ENCODE results near the gene TXNL4A.

The TXNL4A gene

DNA sequence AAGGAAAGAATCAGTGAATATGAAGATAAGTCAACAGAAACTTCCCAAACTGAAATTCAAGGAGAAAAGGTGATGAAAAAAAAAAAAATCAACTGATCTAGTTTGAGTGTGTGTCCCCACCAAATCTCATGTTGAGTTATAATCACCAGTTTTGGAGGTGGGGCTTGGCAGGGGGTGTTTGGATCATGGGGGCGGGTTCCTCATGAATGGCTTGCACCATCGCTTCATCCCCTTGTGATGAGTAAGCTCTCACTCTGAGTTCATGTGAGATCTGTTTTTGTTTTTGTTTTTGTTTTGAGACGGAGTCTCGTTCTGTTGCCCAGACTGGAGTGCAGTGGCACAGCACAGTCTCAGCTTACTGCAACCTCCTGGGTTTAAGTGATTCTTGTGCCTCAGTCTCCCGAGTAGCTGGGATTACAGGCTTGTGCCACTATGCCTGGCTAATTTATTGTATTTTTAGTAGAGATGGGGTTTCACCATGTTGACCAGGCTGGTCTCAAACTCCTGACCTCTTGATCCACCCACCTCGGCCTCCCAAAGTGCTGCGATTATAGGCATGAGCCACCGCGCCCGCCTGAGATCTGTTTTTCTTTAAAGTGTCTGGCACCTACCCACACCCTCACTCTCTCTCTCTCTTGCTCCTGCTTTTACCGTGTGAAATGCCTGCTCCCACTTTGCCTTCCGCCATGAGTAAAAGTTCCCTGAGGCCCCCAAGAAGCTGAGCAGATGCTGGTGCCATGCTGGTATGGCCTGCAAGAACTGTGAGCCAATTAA lies 32.9 kb downstream of the TXNL4A start:
- H3K4me1 ChIP-seq (ENCODE audit: control insufficient read depth, insufficient read depth, low read length, poor library complexity, severe bottlenecking), result peaks cover 8% of the 10 kb centered on the region
- no peaks in the 10 kb centered on the region for H3K36me3 ChIP-seq (ENCODE audit: control insufficient read depth, insufficient read depth, low read length)
- 91 to 92% methylated on average over 9 to 11 of the region's 12 CpGs for WGBS, 2 experiments (ENCODE audit: insufficient coverage in 2 of 2)
- no peak overlapping the region for H3K4me3 ChIP-seq (ENCODE audit: extremely low read depth, insufficient read depth, low read length, poor library complexity, severe bottlenecking)
- H3K27ac ChIP-seq (ENCODE audit: low read depth, low read length, severe bottlenecking), result no peak overlapping the region
- H3K9me3 ChIP-seq (ENCODE audit: control insufficient read depth, low read length), result no peaks in the 10 kb centered on the region

DNA sequence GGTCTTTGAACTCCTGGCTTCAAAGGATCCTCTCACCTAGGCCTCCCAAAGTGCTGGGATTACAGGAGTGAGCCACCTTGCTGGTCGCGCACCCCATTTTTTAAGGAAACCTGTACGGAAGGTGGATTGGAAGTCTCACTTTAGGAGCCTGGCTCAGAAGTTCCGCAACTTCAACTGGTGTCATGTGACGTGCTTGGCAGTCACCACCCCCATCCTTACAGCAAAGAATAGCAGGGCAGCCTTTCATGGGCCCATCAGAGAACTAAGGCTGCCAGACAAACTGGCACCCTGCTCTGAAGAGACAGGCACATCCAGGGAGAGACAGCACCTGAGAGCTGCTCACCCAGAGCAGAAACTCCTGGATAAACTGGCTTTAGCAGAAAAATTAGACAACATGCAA lies 33.6 kb downstream of the TXNL4A start:
- Histone ChIP-seq H3K36me3 (ENCODE audit: control insufficient read depth, insufficient read depth, low read length) (peaks cover 2% of the 10 kb centered on the region), H3K9me3 (ENCODE audit: control insufficient read depth, low read length) (no peaks in the 10 kb centered on the region), H3K4me1 (ENCODE audit: control insufficient read depth, insufficient read depth, low read length, poor library complexity, severe bottlenecking) (peaks cover 2% of the 10 kb centered on the region), H3K4me3 (ENCODE audit: extremely low read depth, insufficient read depth, low read length, poor library complexity, severe bottlenecking) (no peak overlapping the region), H3K27ac (ENCODE audit: low read depth, low read length, severe bottlenecking) (no peak overlapping the region)
- 94 to 95% methylated on average over 3 to 4 of the region's 5 CpGs for WGBS, 2 experiments (ENCODE audit: insufficient coverage in 2 of 2)

DNA sequence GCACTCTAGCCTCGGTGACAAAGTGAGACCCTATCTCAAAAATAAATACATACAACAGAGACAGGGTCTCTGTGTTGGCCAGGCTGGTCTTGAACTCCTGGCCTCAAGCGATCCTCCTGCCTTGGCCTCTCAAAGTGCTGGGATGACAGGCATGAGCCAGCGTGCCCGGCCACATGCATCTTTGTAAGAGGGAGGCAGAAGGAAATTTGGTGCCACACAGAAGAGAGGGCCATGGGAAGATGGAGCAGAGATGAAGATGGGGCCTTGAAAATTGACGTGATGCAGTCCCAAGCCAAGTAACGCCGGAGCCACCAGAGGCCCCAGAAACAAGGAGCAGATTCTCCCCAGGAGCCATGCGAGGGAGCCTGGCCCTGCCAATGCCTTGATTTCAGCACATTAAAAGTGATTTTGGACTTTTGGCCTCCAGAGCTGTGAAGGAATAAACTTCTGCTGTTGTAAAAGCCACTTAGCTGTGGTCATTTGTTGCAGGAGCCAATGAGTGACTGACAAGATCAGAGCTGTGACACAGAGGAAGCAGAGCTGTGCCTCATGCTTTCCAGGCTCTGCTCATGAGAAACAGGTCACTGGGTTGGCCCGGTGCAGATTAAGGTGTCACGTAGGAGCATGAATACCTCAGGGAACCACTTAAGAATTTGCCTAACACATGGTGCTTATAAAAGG lies 34.3 kb downstream of the TXNL4A start:
- Histone ChIP-seq H3K27ac (ENCODE audit: low read depth, low read length, severe bottlenecking) (no peak overlapping the region), H3K36me3 (ENCODE audit: control insufficient read depth, insufficient read depth, low read length) (peaks cover 9% of the 10 kb centered on the region), H3K4me1 (ENCODE audit: control insufficient read depth, insufficient read depth, low read length, poor library complexity, severe bottlenecking) (peaks cover 2% of the 10 kb centered on the region), H3K9me3 (ENCODE audit: control insufficient read depth, low read length) (no peaks in the 10 kb centered on the region), H3K4me3 (ENCODE audit: extremely low read depth, insufficient read depth, low read length, poor library complexity, severe bottlenecking) (no peak overlapping the region)
- WGBS, 2 experiments (ENCODE audit: insufficient coverage in 2 of 2), result 94 to 96% methylated on average over 6 to 8 of the region's 10 CpGs

DNA sequence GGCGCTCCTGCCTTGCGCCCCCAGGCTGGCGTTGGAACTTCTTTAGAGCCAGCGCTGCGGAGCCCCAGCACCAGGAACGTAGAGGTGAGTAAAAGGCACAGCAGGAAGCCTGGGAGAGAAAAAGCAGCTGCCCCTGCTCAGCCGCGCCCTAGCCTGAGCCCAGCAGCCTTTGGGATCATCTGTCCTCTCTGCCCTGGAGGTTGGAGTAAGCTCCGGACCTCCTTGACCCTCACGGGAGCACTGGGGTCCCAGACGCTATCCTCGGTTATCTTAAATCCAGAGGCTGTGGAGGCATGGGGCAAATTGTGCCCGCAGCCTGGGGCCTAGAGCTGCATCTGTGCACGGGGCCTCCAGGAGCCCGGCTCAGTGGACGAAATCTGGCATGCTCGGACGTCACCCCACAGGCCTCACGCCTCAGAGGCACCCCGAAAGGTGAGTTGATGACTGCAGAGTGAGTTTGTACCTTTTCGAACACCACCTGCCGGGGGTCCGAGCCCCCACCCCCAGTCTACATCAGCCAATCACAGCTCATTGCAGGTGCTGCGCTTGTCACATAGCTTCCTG lies 35.3 kb downstream of the TXNL4A start:
- H3K9me3 ChIP-seq (ENCODE audit: control insufficient read depth, low read length), result no peaks in the 10 kb centered on the region

DNA sequence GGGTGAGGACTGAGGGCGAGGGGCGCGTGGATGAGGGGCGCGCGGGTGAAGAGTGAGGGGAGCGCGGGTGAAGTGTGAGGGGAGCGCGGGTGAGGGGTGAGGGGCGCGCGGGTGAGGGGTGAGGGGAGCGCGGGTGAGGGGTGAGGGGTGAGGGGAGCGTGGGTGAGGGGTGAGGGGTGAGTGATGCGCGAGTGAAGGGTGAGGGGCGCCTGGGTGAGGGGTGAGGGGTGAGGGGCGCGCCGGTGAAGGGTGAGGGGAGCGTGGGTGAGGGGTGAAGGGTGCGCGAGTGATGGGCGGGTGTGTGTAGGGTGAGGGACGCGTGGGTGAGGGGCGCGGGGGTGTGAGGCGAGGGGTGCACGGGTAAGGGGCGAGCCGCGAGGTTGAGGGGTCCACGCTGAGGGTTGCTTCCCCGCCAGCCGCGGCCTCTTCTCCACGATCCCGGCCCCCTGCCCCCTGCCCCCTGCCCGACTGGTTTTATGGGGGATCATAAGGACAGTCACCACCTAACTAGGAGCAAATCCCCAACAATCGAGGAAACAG lies 35.8 kb downstream of the TXNL4A start:
- peaks cover 7% of the 10 kb centered on the region for H3K4me1 ChIP-seq (ENCODE audit: control insufficient read depth, insufficient read depth, low read length, poor library complexity, severe bottlenecking)
- H3K9me3 ChIP-seq (ENCODE audit: control insufficient read depth, low read length), result no peaks in the 10 kb centered on the region
- H3K27ac ChIP-seq (ENCODE audit: low read depth, low read length, severe bottlenecking), result no peak overlapping the region
- peak overlapping the region; percentile 82 for H3K4me3 ChIP-seq (ENCODE audit: extremely low read depth, insufficient read depth, low read length, poor library complexity, severe bottlenecking)
- peaks cover 16% of the 10 kb centered on the region for H3K36me3 ChIP-seq (ENCODE audit: control insufficient read depth, insufficient read depth, low read length)
- whole genome bisulfite sequencing, 2 experiments (ENCODE audit: insufficient coverage in 2 of 2), result 11 to 28% methylated on average over 5 to 18 of the region's 43 CpGs

More for the DNA sequence above, 35.3 kb downstream of the TXNL4A start:
- no peak overlapping the region for H3K27ac ChIP-seq (ENCODE audit: low read depth, low read length, severe bottlenecking)
- H3K36me3 ChIP-seq (ENCODE audit: control insufficient read depth, insufficient read depth, low read length), result peaks cover 16% of the 10 kb centered on the region
- H3K4me3 ChIP-seq (ENCODE audit: extremely low read depth, insufficient read depth, low read length, poor library complexity, severe bottlenecking), result peak overlapping the region; percentile 82
- WGBS, 2 experiments (ENCODE audit: insufficient coverage in 2 of 2), result 41 to 50% methylated on average over 23 to 24 of the region's 24 CpGs
- peaks cover 7% of the 10 kb centered on the region for H3K4me1 ChIP-seq (ENCODE audit: control insufficient read depth, insufficient read depth, low read length, poor library complexity, severe bottlenecking)

DNA sequence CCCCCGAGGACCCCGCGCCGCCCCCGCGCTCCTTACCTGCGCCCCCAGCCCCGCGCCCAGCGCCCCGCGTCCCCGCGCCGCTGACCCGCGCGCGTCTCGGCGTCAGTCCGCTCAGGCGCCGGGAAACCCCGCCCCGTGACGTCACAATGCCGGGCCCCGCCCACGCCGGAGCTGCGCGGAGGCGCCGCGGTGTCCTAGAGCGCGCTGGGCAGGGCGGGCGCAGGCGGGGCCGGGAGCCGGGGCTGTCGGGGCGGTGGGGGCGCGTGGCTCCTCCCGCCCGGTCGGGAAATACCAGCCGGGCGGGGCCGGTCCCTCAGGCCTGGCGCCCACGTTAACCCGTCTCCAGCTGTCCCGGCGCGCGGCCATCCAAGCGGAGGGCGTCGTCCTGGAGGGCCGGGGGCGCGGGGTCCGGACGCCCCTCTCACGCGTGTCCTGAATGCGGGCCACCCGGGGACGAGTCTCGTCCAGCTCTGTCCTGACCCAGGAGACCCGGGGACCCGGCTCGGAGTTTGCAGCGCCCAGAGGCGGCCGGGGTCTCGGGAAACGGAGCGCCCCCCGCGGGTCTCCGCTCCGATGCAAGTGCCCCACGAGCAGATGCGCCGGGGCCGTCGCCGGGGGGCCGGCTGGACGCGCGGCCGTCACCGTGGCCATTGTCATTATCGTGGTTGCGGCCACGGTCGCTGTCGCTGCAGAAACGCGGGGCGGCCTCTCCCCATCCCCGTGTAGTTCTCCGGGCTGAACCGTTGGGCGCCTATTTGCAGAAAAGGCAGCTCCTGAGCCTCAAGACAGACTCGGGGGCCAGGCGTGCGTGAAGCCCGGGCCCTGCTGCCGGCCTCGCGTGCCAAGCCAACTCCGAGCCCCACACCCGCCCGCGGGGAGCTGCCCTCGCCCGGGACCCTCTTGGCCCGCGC lies 36.6 kb downstream of the TXNL4A start, which contains the start of gene SLC66A2:
Gene SLC66A2 (minus strand): TSS at position 109 of the 911 bp plus-strand sequence. CDS start 727 bp downstream, outside the sequence.
- H3K9me3 ChIP-seq (ENCODE audit: control insufficient read depth, low read length), result no peaks in the 10 kb centered on the region
- peaks cover 20% of the 10 kb centered on the region for H3K36me3 ChIP-seq (ENCODE audit: control insufficient read depth, insufficient read depth, low read length)
- H3K4me3 ChIP-seq (ENCODE audit: extremely low read depth, insufficient read depth, low read length, poor library complexity, severe bottlenecking), result peak within 1 kb of the TSS; percentile 82
- WGBS, 2 experiments (ENCODE audit: insufficient coverage in 2 of 2), result 0 to 1% methylated on average over 99 of the region's 126 CpGs
- H3K4me1 ChIP-seq (ENCODE audit: control insufficient read depth, insufficient read depth, low read length, poor library complexity, severe bottlenecking), result peaks cover 7% of the 10 kb centered on the region
- no peak within 1 kb of the TSS for H3K27ac ChIP-seq (ENCODE audit: low read depth, low read length, severe bottlenecking)

DNA sequence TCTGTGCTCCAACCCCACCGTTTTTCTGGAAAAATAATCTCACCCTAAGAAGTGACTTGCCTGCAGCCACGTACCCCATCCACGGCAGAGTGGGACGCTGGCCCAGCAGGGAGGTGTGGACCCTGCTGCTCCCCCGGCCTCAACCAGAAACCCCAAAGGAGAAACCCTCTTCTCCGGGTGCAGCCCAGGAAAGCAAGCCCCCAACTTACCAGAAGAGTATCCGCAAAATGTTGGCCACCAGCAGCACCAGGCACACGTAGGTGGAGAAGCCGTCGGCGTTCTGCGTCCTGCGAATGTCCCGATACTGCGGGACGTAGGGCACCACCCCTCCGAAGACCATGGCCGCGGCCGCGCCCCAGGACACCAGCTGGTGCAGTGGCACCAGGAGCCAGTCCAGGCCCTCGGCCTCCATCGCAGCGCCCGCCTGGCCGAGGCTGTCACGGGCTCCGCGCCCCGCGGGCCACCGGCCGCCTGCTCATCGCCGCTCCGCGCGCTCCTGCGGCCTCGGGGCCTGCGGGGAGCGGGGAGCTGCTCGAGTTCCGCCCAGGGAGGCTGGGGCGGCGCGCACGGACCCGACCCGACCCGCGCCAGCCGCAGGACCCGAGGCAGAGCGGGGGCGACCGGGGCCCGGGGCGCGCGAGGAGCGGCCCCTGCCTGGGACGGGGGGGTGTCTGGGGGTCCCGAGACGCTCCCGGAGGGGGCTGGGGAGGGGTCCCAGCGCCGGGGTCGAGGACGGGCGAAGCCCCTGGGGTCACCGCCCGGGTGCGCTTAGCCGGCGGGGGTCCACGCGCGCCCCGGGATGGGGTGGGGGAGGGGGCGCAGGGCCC lies 37.6 kb downstream of the TXNL4A start:
- Histone ChIP-seq H3K36me3 (ENCODE audit: control insufficient read depth, insufficient read depth, low read length) (peaks cover 20% of the 10 kb centered on the region), H3K27ac (ENCODE audit: low read depth, low read length, severe bottlenecking) (no peak overlapping the region), H3K4me1 (ENCODE audit: control insufficient read depth, insufficient read depth, low read length, poor library complexity, severe bottlenecking) (peaks cover 7% of the 10 kb centered on the region), H3K9me3 (ENCODE audit: control insufficient read depth, low read length) (no peaks in the 10 kb centered on the region), H3K4me3 (ENCODE audit: extremely low read depth, insufficient read depth, low read length, poor library complexity, severe bottlenecking) (peak overlapping the region; percentile 82)
- WGBS, 2 experiments (ENCODE audit: insufficient coverage in 2 of 2), result 9 to 14% methylated on average over 39 to 58 of the region's 81 CpGs

DNA sequence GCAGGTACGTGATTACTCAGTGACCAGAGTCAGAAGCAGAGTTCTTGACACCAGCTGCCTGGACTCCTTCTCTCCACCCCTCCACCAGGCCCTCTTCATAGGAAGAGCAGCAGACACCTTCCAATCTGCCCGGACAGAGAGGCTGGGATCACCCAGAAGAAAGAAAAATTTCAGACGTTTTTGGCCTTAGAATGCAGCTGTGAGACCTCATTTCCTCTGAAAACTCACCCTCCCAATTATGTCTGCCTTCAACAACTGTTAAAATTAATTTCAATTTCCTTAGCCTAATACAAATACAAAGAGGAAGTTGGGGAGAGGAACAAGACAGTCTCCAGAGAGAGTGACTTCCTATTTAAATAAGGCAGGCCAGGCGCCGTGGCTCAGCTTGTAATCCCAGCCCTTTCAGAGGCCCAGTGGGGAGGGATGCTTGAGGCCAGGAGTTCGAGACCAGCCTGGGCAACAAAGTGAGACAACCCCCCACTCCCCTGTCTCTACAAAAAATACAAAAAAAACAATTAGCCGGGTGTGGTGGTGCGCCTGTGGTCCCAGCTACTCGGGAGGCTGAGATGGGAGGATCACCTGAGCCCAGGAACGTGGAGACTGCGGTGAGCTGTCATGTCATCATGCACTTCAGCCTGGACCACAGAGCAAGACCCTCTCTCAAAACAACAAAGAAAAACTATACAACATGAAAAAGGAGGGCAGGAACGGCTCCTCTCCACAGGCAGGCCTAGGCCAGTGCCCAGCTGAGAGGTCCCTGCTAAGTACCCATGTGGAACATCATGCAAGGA lies 38.5 kb downstream of the TXNL4A start:
- 88 to 93% methylated on average over 5 to 8 of the region's 12 CpGs for WGBS, 2 experiments (ENCODE audit: insufficient coverage in 2 of 2)
- Histone ChIP-seq H3K27ac (ENCODE audit: low read depth, low read length, severe bottlenecking) (no peak overlapping the region), H3K9me3 (ENCODE audit: control insufficient read depth, low read length) (no peaks in the 10 kb centered on the region), H3K36me3 (ENCODE audit: control insufficient read depth, insufficient read depth, low read length) (peaks cover 20% of the 10 kb centered on the region), H3K4me3 (ENCODE audit: extremely low read depth, insufficient read depth, low read length, poor library complexity, severe bottlenecking) (peak overlapping the region; percentile 82), H3K4me1 (ENCODE audit: control insufficient read depth, insufficient read depth, low read length, poor library complexity, severe bottlenecking) (peaks cover 7% of the 10 kb centered on the region)
